Stimulated activated CD8-positive, alpha-beta memory T cell treated with anti-CD3 and anti-CD28 coated beads, Interleukin-7, amount 100 ng/mL, for 1 hour (primary cell): Measurements from ENCODE around the gene ADTRP.

Source experiments
- DNase-seq, 2 donors: peaks; one replicate each; pipeline ENCODE4 v3.0.0-alpha.2; 2020; ENCODE audit warnings: low read depth in 2 of 2

Gene ADTRP

GRCh38 chr6:11773013-11773412 lies 5.6 kb downstream of the ADTRP start:
- DNase-seq = no peak

GRCh38 chr6:11772109-11772825 lies 6.3 kb downstream of the ADTRP start:
- no peak for DNase-seq

- no peak for DNase-seq
These were observed 7.0 kb downstream of the ADTRP start for GRCh38 chr6:11771473-11772048.

- DNase-seq = no peak
These were observed 7.8 kb downstream of the ADTRP start for GRCh38 chr6:11770546-11771466.

GRCh38 chr6:11769811-11770545 lies 8.6 kb downstream of the ADTRP start:
- no peak for DNase-seq

- no peak for DNase-seq
These were observed 9.4 kb downstream of the ADTRP start for GRCh38 chr6:11769244-11769643.

- DNase-seq = no peak
These were observed 10.4 kb downstream of the ADTRP start for GRCh38 chr6:11767978-11768756.

- no peak for DNase-seq
These were observed 11.1 kb downstream of the ADTRP start for GRCh38 chr6:11767458-11767857.

GRCh38 chr6:11766589-11767450 lies 11.8 kb downstream of the ADTRP start:
- no peak for DNase-seq

- DNase-seq = no peak
These were observed 12.6 kb downstream of the ADTRP start for GRCh38 chr6:11766043-11766442.

- no peak for DNase-seq
These were observed 14.4 kb downstream of the ADTRP start for GRCh38 chr6:11764250-11764604.

GRCh38 chr6:11763460-11764249 lies 14.9 kb downstream of the ADTRP start:
- DNase-seq = no peak

- DNase-seq = no peak
These were observed 15.7 kb downstream of the ADTRP start for GRCh38 chr6:11762794-11763459.

GRCh38 chr6:11761744-11762620 lies 16.6 kb downstream of the ADTRP start:
- DNase-seq = no peak

GRCh38 chr6:11760015-11760473 lies 18.6 kb downstream of the ADTRP start:
- no peak for DNase-seq

GRCh38 chr6:11758878-11759277 lies 19.7 kb downstream of the ADTRP start:
- DNase-seq = no peak

GRCh38 chr6:11756726-11757125 lies 21.9 kb downstream of the ADTRP start:
- no peak for DNase-seq

- DNase-seq = no peak
These were observed 22.3 kb downstream of the ADTRP start for GRCh38 chr6:11756292-11756691.
